AG09319 (cell line): ENCODE measurements around the gene JPH3.
A peak's percentile ranks its signal among the peaks of the same experiment; 100 is the strongest.

ENCODE experiments used
- DNase-seq: peaks from one replicate; pipeline ENCODE4 v3.0.0-alpha.2; 2010; ENCODE audit warnings: low read depth; ENCODE audit errors: extremely low read depth
- CTCF ChIP-seq: IDR thresholded peaks from 2 replicates; pipeline ENCODE4 v1.5.1; 2011; ENCODE audit warnings: low read depth, mild to moderate bottlenecking, inconsistent platforms, low read length, moderate library complexity

Gene JPH3

GRCh38 chr16:87647431-87648185, 45.3 kb downstream of the JPH3 start:
- TF ChIP-seq CTCF: no peak
- no peak for DNase-seq

- no peak for TF ChIP-seq CTCF
- DNase-seq: no peak
Observed at GRCh38 chr16:87648236-87648635, 45.9 kb downstream of the JPH3 start.

GRCh38 chr16:87648698-87649487, 46.6 kb downstream of the JPH3 start:
- DNase-seq: no peak

GRCh38 chr16:87652386-87652785, 50.1 kb downstream of the JPH3 start:
- TF ChIP-seq CTCF: no peak
- DNase-seq: no peak

More at GRCh38 chr16:87648698-87649487, 46.6 kb downstream of the JPH3 start:
- no peak for TF ChIP-seq CTCF

- no peak for TF ChIP-seq CTCF
- no peak for DNase-seq
Observed at GRCh38 chr16:87652799-87653198, 50.5 kb downstream of the JPH3 start.

- no peak for DNase-seq
- peak; percentile 25 for TF ChIP-seq CTCF
Observed at GRCh38 chr16:87653234-87653633, 50.9 kb downstream of the JPH3 start.

- no peak for DNase-seq
- TF ChIP-seq CTCF: no peak
Observed at GRCh38 chr16:87654826-87655225, 52.5 kb downstream of the JPH3 start.
